Hepatic stellate cell (primary cell): ENCODE data around the gene TENT4B.

Source experiments
- DNase-seq: peaks from one replicate; pipeline ENCODE4 v3.0.0; 2011; ENCODE audit warnings: low spot score

The TENT4B gene

DNA sequence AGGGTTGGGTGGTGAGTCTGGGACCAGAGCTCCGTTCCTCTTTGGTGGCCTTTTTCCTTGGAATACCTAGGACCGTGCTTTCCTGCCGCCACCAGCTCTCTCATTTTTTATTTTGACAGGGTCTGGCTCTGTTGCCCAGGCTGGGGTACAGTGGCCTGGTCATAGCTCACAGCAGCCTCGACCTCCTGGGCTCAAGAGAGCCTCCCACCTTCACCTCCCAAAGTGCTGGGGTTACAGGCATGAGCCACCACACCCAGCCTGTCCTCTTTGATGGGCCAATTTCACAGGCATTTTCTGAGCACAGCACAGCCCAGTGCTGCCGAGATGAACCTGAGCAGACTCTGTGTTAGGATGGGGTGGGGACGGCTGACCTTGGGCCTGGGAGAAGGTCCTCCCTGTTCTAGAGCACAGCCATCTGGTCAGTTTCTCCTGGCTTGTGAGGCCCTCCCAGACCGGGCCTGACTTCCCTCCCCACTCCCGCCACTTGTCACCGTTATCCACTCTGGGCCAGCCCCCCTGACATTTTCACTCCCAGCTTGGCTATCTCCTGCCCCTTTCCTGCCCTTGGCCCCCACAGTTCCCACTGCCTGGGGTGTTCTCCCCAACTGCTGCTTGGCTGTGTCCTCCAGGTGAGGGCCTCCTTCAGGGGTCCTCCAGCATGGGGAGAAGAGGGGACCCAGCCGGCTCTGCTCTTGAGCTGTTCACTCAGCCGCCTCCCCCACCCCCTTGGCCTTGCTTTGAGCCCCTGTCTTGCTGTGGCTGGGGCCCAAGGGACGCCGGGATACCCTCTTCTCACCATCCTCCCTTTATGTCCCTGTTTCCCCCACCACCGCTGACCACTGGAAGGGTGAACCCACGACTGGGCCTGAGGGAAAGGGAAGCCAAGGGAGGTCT, 118.3 kb downstream of the TENT4B start:
- no peak for DNase-seq

DNA sequence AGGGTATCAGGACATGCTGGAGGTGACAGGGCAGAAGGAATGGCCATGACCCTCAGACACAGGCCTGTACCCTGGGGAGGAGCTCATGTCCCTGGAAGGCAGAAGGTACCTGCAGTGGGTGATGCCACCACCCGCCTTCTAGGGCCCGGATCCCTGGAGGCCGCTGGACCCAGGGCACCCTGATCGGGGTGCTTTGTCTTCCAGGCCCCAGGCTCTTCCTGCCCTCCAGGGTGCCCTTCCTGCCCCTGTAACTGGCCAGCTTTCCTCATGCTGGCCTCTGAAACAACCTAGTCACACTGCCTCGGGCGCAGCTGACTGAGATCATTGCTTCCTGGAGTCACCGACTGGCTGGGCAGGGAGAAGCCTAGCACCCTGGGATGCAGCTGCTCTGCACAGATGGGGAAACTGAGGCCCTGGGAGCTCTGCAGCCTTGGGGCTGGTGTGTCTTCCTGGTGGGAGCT, 119.0 kb downstream of the TENT4B start:
- DNase-seq, result no peak

DNA sequence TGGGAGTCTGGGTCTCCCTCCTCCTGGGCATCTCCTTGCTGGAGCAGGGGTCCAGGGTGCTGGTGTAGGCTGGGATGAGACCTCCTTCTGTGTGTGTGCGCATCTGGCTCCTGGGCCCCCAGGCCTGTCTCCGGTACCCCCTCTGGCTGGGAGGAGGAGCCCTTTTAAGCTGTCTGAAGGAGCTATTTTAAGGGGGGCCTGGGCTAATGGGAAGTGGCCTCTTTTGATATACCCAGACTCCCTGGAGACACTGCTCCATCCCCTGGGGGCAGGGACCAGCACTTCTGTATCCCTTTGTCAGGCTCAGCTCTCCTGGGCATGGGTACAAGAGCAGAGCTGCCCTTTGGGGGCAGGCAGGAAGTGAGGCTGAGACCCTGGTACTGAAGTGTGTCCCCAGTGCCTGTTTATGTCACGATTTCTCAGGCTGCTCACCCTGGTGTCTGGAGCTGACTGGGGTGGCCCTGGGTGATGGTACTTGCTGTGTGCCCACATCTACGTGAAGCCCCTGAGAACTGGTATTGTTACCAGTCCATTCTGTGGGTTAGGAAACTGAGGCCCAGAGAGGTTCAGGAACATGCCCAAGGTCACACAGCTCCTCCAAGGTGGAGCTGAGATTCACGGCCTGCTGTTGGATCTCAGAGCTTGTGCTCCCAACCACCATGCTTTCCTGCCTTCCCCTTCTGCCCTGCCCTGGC, 119.7 kb downstream of the TENT4B start:
- no peak for DNase-seq

DNA sequence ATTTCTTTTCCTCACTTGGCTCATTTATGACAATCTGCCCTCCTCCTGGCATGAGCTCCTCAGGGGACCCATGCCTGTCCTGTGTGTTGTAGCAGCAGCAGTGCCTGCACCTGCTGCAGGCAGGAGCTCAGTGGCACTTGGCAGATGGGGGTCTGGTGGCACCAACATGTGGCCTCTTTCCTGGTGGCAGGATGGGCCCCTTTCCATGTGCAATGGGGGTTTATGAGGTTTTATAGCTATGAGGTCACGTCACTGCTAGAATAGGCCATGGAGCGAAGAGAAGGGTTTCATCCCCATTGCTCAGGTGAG, 120.2 kb downstream of the TENT4B start:
- no peak for DNase-seq

DNA sequence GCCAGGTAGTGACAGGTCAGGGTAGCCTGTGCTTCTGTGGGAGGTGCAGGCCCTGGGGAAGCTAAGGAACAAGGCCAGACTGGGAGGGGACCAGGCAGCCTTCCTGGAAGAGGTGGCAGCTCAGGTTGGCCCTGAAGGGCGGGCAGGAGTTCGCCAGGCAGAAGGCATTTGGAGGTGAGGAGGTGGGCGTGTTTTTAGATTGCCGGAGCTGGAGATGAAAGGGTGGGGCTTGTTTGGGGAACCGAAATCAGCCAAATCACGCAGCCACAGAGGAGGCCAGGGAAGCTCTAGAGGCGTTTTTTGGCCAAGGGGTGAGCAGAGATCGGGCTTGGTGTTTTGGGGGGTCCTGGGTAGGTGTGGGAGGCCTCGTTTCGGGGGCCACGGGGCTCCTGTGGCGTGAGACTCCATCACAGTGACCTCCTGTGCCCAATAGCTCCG, 120.8 kb downstream of the TENT4B start:
- no peak for DNase-seq

DNA sequence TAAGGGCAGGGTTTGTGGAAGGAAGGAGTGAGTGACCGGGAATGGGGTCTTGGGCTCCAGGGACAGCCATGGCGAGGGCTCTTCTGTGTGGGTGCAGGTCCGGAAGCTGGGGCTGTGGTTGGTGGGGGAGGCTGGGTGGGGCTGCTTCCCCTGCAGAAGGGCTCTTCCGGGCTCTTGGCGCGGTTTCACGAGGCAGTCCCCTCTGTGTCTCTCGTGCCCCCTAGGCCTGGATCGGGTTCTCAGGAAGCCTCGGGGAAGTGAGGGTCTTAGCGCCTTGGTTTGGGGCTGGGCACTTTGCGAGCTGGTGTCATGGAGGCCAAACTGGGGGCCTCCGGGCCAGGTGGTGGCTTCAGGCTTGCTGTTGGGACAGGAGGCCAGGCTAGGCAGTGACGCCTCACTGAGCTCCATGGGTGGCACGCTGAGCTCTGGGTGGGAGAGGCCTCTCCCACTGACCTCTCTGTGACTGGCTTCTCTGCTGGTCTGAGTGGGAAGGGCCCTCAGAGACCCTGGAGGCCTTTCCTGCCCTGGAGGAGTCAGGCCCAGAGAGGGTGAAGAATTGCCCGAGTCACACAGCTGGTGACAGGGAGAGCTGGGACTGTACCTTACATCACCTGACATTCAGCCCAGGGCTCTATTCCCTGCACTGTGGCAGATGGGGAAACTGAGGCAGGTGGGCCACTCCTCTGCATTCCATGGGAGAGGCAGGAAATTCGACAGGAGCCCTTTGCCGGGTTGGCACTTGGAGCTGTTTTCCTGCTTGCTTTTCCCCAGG, 121.4 kb downstream of the TENT4B start:
- DNase-seq, result no peak

DNA sequence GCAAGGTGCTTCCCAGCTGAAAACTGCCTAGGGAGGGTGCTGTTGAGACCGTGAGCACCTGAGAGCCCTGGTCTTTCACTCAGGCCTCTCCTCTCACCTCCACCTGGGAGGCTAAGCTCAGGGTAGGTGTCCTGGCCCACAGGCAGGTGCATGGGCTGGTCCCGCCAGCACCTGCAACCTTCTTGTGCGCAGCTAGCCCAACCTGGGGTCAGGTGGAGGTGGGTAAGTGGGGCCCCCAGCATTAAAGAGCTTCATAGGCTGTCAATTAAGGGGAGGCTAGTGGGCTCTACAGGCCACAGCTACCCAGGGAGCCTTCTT, 122.0 kb downstream of the TENT4B start:
- DNase-seq, result no peak

DNA sequence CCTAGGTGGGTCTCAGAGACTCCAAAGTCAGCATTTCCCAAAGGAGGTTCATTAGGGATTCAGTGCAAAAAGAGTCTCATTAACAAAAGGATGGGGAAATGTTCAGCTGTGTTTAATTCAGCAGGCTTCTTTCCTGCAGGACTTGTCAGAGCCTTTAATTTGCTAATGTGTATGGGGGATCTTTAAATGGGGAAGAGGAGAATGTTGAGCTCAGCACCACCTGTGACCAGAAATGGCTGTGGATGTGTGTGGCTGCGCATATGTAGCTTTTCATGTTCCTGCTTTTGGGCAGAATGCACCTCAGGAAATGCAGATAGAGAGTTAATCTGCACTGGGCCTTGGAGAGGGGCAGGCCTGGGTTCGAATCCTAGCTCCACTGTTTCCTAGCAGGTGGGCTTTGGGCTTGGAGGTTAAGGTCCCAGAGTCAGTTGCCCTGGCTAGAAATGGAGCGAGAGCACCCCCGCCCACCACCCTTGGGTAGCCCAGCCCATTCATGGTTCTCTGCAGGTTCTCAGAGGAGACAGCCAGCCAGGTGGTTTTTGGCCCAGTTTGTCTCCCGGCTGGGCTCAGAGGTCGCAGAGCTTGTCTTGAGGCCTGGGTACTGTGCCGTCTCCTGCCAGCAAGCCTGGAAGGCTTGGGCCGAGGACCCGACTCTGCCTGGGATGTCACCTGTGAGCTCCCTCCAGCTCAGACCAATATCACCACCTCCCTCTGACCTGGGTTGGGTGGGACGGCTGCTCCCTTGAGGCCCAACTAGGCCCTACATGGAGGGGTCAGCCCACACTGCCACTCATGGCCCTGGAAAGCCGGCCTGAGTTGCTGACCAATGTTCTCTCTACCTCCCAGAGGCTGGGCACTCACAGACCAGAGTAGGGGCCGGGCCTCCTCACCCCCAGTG, 122.6 kb downstream of the TENT4B start:
- no peak for DNase-seq

DNA sequence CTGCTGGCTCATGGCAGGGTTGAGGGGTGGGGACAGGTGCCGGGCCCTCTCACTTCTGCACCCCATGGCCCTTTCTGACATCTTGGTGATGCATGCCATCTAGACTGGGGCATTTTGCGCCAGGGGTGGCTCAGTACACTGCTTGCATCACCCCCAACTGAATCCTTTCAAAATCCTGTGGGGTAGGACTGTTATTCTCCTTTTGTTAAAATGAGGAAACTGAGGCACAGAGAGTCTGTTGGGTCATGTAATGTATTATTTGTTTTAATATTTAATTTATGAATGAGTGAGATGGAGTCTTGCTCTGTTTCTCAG, 123.2 kb downstream of the TENT4B start:
- DNase-seq, result no peak

DNA sequence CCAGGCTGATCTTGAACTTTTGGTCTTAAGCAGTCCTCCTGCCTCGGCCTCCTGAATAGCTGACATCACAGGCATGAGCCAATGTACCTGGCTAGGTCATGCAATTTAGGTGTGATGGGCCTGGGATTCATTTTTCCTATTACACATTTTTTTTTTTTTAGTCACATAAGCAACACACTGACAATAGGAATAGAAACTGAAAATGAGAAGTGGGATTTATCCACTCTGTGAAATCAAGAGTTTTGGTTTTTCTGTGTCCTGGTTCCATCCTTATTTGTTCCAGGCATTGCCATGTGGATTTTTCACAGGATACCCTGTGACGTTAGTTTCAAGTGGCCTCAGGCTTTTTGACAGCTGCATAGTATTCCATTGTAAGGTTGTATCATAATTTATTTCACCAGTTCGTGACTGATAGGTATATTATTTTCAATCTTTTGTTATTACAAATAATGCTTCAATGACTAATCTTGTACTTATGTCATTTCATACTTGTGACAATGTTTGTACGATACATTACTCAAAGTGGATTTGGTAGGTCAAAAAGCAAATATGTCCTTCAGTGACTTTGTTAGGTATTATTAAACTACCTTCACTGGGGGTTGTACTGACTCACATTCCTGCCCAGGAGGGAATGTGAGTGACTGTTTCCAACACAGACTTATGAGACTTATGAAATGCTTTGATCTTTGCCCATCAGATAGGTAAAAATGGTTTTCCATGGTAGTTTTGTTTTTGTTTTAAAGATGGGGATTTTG, 123.9 kb downstream of the TENT4B start:
- DNase-seq, result no peak

DNA sequence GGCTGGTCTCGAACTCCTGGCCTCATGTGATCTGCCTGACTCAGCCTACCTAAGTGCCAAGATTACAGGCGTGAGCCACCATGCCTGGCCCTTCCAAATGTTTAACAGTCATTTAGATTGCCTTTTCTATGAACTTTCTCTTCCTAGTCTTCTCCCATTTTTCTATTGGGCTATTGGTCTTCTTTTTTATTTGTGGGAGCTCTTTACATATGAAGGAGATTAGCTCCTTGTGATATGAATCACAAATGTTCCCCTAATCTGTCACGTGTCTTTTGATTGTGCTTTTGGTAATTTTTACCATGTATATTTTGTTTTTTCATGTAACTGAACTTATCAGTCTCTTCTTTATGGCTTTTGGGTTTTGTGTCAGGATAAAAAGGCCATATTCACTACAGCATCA, 125.1 kb downstream of the TENT4B start:
- no peak for DNase-seq

DNA sequence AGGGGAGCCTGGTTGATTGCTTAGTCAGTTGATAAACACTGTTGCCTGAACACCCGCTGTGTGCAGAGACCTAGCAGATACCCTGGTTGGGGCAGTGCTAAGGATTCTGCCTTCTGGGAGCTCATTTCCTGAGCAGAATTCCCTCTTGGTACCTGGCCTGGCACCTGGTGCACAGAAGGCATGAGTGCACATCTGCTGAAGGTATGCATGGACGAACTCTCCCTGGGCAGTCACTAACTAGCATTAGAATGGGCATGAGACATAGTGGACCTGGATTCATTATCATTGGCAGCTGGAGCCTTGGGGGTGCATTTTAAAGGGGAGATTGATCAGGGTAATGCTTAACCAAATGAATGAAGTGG, 126.4 kb downstream of the TENT4B start:
- DNase-seq, result no peak

DNA sequence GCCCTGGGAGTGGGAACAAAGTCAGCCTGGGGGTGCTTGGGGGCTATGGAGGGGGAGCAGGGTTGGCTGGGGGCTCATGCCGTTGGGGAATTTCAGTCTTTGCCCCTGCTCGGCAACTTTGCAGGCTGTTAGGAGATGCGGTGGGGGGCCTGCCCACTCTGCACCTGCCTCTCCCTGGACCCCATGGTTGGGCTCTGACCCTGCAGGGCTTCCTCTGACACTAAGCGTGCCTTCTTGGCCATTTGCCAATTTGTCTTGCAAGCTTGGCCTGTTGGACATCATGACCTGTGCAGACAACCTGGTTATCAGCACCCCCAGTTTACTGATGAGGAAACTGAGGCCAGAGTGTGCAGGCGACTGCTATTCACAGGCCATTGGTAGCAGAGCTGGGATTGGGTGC, 127.8 kb downstream of the TENT4B start:
- DNase-seq, result no peak
